GM18858 (cell line): Measurements from ENCODE around the gene HOXB9.

Source experiments
- ATAC-seq: cut with Tn5 transposase; IDR thresholded peaks from one replicate; pipeline ENCODE4 v1.9.1; 2021; ENCODE audit not compliant: unreplicated experiment

Gene HOXB9

DNA sequence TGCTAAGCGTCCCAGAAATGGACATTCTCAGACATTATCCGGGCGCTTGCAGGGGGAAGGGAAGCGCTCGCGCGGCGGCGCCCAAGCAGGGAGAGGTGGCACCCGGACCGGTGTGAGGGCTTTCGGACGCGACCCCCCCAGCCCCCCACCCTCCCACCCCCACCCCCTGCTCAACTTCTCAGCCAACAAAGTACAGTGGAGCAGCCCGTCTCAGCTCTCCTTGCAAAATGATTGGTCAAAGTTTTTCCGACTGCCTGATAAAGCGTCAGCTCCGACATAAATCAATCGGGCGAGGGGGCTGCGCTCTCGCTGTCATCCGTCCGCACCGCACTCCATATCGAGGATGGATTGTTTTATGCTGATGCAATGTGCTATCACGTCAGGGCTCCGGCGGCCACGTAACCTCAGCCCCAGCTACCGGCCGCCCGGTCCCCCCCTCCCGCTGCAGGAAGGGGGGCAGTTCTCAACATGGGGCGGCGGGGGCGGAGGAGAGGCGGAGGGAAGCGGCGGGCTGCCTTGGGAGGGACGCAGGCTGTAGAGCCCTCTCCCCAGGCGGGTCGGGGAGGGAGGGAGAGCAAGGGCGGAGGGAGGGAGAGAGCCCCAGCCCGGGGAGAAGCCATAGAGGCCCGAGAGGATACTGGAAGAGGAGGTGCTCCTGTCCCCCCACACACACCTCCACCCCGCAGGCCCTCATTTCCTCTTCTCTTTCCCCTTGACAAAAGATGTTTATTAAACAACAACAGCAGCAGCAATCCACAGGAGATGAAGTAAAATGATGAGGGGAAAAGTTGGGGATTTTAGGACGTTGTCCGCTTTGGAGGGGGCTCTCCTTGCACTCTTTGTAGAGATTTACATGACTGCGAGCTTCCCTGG is at the start of gene HOXB9:
Gene HOXB9, minus strand, starts transcription at position 114 of the 873 bp plus-strand sequence. Its CDS starts 89 bp downstream, at position 25.
- ATAC-seq = no peak

GRCh38 chr17:48672340-48672739 is 46.2 kb upstream of the HOXB9 start:
- ATAC-seq = no peak

DNA sequence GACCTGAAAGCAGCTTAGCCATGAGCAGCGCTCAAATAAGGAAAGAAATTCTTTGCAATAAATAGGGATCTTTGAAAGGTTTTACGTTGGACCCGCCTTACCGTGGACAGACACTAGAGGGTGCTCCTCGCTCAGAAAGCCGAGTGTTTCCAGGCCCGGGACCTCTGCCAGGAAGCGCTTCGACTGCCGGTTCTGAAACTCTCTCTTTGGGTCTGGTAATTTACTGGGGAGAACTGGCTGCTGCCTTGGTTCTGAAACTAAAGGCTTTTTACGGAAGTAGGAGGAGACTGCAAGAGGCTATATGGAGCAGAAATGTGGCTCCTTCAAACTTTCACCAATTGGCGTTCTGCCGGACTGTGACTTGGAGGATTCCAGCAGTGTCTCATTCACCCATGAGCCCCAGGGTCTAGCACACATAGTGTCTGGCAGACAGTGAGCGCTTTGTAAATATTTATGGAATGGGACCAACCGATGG is 45.6 kb upstream of the HOXB9 start:
- no peak for ATAC-seq

DNA sequence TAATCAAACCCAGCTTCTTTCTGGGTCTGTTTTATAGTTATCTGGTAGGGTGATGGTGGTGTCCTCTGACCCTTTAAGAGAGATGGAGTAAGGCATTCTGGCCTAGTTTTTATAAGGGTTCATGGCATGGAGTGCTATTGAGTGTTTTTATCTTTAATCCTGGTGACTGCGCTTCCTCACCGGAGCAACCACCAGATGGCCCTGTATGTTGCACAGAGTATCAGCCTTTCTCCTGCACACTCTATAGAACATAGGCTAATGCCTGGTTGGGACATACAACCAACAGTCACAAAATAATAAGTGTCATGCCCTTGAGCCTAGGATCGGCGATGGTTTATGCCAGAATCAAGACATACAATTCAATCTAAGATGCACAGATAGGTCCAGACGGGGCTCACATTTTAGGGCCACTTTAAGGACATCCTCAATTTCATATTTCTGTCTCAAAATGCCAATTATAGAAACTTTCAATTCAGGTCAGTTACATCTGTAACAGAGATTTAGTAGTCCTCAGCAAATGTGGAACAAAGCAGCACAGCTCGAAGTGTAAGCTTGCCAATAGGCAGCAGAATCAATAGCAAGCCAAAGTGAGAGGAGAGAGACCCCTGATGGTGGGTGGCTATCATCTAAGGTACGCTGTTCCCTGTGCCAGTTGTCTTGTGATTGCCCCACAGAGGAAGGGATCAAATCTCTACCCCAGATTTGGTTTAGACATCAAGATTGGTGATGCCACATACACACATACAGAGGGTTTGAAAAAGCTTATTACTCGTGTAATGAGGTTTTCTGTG is 37.2 kb upstream of the HOXB9 start:
- ATAC-seq = no peak

GRCh38 chr17:48655913-48656312 is 29.8 kb upstream of the HOXB9 start:
- ATAC-seq = no peak

DNA sequence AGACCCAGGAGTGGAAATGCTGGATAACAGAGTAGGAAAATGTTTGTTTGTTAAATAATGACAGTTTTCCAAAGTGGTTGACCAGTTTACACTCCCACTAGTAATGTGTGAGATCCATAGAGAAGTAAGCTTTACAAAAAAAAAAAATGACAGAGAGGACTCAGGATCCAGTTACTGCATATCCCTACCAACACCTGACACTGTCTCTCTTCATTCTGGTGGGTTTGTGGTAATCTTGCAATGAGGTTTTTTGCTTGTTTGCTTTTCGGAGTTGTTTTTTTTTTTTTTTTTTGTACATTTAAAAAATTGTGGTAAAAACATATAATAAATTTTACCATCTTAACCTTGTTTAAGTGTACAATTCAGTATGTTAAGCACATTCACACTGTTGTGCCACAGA is 23.6 kb upstream of the HOXB9 start:
- ATAC-seq = no peak

DNA sequence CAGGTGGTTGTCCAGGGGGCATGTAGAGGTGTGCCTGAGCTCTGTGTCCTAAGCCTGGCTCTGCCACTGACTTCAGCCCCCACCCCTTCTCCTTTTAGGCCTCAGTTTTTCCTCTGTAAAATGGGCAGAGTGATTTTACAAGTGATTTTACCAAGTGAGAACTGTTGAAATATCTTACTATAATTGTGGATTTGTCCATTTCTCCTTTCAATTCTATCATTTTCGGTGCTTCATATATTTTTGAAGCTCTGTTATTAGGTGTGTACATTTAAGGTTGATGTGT is 21.7 kb upstream of the HOXB9 start:
- no peak for ATAC-seq

GRCh38 chr17:48647103-48647962 is 21.2 kb upstream of the HOXB9 start:
- no peak for ATAC-seq

DNA sequence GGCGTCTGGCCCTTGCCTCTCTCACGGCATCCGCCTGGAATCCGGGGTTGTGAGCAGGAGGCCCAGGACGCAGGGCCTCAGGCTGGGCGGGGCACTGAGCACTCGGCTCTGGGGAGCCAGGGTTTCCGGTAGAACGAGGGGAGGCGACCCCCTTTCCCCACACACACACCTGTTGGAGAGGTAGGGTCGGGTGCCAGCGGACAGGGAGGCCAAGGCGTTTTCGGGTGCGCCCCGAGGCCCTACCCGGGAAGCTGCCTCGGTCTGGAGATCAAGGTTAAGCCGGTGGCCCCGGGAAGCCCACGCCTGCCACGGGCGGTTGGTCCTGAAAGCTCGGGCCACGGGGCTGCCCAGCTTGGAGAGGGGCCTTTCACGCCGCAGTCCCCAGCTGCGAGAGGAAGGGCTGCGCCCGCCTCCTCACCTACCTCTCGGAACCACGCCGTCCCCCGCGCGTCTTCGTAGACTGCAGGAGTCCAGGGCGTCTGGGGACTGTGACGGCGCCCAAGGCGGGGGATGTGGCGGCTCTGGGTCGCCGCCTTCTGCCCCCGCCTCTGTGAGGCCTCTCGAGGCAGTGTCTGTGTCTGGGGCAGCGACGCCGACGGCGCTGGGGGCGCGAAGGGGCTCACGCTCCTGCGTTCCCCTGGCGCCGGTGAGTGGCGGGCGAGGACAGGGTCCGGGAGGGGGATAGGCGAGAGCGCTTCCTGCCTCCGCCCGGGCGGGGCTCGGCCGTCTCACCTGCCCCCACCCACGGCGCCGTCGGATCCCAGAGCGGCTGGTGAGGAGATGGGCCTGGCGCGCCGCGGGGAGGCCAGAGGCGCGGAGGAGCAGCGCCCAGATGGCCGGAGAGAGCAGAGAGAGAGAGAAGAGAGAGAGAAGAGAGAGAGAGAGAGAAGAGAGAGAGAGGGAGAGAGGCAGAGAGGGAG is 20.3 kb upstream of the HOXB9 start:
- ATAC-seq = no peak

DNA sequence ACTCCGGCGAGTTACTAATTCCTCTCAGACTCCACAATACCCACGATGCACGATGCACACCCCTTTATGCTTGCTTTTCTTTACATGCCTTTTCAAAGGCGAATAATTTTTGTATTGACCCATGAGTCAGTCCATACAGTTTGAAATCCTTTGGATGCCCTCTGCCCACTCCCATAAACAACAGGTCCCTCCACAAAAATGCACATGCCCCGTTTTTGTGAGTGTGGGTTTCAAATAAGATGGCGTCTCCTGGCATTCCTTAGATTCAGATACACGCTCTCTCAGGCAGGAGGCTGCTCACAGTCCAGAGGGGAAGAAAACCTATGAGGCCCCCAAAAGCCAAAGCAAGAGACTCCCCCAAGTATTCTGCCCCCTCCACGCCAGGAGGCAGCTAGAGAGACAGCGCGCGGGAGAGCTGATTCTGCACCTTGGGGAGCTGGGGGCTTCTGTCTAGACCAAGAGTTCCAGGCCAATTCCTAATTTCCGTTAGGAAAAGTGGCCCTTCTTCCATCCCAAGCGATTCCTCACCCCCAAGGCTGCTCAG is 19.6 kb upstream of the HOXB9 start:
- ATAC-seq = no peak

DNA sequence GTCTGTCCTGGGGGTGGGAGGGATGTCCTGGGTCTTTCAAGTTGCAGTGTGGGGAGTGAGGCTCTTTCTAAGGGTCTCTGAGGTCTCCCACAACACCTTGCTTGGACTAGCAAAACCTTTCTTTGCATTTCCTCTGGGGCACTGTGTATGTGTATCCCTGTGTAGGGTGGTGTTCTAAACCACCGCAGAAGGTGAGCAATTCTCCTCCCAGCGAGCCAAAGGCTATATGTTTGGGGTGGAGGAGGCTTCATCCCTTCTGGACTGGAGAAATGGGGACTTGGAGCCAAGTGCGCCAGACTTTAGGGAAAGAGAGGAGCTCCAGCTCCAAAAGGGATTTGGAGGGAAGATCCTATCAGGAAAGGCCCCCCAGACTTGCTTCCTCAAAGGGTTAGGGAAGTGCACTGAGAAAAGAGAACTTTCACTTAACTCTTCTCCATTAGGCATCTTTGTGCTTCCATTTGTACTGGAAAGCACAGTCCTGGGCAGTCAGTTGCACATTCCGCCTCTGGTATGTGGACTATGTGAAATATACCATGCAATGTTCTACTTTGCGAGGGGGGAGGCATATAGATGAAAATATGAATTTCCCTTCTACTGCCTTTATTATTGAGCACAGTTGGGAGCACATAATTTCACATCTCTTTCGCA is 18.9 kb upstream of the HOXB9 start:
- ATAC-seq = no peak

- ATAC-seq = no peak
Observed at GRCh38 chr17:48644159-48644558, 18.0 kb upstream of the HOXB9 start.

DNA sequence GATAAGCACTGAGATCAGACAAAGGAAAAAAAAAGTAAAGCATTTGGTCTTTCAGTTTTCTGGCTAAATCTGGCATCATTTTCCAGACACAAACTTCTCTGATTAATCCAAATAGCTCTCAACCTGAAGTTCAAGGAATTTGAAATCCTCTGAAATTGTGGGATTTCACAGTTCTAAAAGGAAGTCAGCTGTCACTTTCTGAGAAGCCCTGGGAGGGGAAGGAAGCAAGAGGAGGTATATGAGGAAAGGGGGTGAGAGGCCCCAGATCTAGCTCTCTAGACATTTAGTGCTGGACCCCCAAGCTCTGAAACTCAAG is 17.5 kb upstream of the HOXB9 start:
- ATAC-seq = no peak

DNA sequence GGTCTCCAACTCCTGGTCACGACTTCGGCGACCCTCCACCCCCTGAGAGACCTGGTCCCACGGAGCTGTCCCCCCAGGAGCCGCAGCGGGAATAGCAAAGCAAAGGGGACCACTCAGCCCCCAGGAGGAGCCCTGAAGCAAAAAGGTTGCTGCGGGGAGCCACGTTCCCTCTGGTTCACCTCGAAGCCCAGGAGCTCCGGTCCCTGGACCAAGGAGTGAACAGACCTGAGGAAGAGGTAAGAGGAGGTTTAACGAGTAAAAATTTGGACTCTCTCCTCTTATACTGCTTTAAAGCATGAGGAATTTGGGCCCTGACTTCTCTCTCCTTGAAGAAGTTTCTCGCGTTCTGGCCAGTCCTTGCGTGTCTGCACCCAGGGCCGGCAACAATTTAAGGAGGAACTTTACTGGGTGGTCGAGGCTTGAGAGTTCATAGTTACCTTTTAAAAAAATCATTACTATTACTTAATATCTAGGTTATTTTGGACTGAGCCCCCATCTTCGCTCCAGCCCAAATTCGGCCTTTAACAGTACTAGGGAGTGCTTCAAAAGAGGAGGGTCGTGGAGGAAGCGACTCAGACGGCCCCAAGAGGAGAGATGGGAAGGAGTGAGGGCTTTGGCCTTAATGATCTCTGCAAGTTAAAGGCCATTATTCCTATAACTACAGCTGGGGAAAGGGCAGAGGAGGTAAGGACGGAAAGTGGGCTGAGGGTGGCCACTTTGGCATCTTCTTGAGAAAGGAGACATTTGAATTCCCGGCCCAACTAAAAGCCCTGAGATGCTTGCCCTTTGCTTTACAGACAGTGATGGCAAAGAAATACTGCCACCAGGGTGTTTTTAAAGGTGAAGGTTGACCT is 16.9 kb upstream of the HOXB9 start:
- ATAC-seq = no peak

DNA sequence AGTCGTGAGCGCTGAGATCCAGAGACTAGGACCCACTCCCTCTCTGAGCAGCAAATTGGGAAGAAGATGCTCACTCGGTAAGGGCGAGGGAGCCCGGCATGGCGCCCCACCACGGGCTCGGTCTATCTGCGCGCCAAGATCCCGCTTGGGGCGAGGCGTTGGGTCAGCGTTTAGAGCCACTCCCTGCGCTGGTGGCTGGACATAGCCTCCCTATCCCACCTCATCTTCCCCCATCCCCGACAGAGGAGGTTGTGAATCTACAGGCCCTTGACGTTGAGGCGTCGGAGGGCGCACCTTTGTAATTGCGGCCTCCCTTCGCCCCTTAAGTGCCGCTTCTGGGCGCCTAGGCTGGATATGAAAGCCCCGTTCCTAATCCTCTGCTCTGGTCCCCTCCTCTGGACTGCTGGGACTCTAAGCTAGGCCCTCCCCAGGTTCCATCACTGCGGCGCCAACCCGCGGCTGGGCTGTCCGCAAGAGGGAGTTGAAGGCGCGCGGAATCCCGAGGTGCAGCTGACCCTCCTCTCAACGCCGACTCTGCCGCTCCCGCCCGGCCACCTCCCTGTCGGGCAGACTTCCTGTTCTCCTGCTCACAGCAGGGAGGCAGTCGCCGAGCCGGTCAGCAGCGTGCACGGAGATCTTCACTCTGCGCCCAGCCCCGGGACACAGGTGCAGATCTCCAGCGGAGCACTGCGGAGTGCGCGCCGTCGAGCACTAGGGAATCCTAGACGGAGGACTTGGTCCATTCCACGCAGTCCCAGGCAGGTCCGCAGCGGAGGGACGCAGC is 16.1 kb upstream of the HOXB9 start:
- ATAC-seq = no peak

GRCh38 chr17:48641541-48642058 is 15.4 kb upstream of the HOXB9 start:
- ATAC-seq = no peak

DNA sequence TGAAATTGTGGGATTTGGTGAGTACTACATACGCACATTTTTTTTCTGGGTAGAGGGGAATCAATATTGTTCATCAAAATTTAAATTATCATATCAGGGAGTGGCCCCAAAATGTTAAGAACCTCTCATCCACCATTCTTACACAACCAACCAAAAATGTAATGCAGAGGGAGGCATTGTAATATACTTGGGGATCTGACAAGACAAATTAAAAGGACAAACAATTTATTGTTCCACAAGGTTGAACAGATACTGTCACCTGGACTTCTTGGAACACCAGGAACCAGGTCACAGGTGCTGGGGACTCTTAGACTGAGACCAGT is 14.7 kb upstream of the HOXB9 start:
- no peak for ATAC-seq
